GM23248 (cell line): Measurements from ENCODE around the gene ABLIM1. TPM values are rescaled to one million over a fixed set of nuclear protein-coding genes. Genes with fewer than 3 reads are reported as not detected.

Experiments used
- DNase-seq: peaks from one replicate; pipeline ENCODE4 v3.0.0-alpha.2; 2015
- H2AFZ ChIP-seq: fragments of 200-600 bp; sonication (generic); 2 replicates; pipeline ENCODE4 v1.6.1; 2016; ENCODE audit warnings: antibody characterized with exemption
- H3F3A ChIP-seq: fragments of 200-600 bp; sonication (generic); 2 replicates; pipeline ENCODE4 v1.6.1; 2016; ENCODE audit warnings: mild to moderate bottlenecking, antibody characterized with exemption, mixed run types; ENCODE audit not compliant: insufficient read depth
- H3K27ac ChIP-seq: fragments of 200-600 bp; sonication (generic); 2 replicates; pipeline ENCODE4 v1.5.1; 2016; ENCODE audit warnings: mild to moderate bottlenecking
- H3K27me3 ChIP-seq: fragments of 200-600 bp; sonication (generic); replicated peaks from 2 replicates; pipeline ENCODE4 v1.6.1; 2016; ENCODE audit warnings: mild to moderate bottlenecking; ENCODE audit not compliant: insufficient read depth
- H3K36me3 ChIP-seq: fragments of 200-600 bp; sonication (generic); 2 replicates; pipeline ENCODE4 v1.6.1; 2016; ENCODE audit warnings: low read depth, mild to moderate bottlenecking
- H3K4me1 ChIP-seq: fragments of 200-600 bp; sonication (generic); 2 replicates; pipeline ENCODE4 v1.6.1; 2016; ENCODE audit warnings: mild to moderate bottlenecking; ENCODE audit not compliant: insufficient read depth
- H3K4me2 ChIP-seq: fragments of 200-600 bp; sonication (generic); one replicate; pipeline ENCODE4 v1.6.1; 2016; ENCODE audit warnings: mild to moderate bottlenecking; ENCODE audit not compliant: unreplicated experiment
- H3K4me3 ChIP-seq: fragments of 200-600 bp; sonication (generic); 2 replicates; pipeline ENCODE4 v1.5.1; 2016; ENCODE audit warnings: mild to moderate bottlenecking
- H3K79me2 ChIP-seq: fragments of 200-600 bp; sonication (generic); 2 replicates; pipeline ENCODE4 v1.6.1; 2016; ENCODE audit warnings: mild to moderate bottlenecking; ENCODE audit not compliant: insufficient read depth
- H3K9ac ChIP-seq: fragments of 200-600 bp; sonication (generic); 2 replicates; pipeline ENCODE4 v1.6.1; 2016; ENCODE audit warnings: mild to moderate bottlenecking
- H3K9me2 ChIP-seq: fragments of 200-600 bp; sonication (generic); 2 replicates; pipeline ENCODE4 v1.6.1; 2016; ENCODE audit warnings: mixed run types, mild to moderate bottlenecking, moderate library complexity; ENCODE audit not compliant: insufficient read depth
- H3K9me3 ChIP-seq: fragments of 200-600 bp; sonication (generic); one replicate; pipeline ENCODE4 v1.6.1; 2017; ENCODE audit warnings: low read depth
- H4K20me1 ChIP-seq: fragments of 200-600 bp; sonication (generic); 2 replicates; pipeline ENCODE4 v1.6.0; 2016; ENCODE audit not compliant: insufficient read depth
- EZH2 ChIP-seq: fragments of 200-600 bp; sonication (generic); IDR thresholded peaks from 2 replicates; pipeline ENCODE4 v1.6.1; 2018; ENCODE audit warnings: antibody characterized with exemption, mild to moderate bottlenecking; ENCODE audit not compliant: insufficient read depth, poor library complexity, severe bottlenecking
- EZH2phosphoT487 ChIP-seq: fragments of 200-600 bp; sonication (generic); IDR thresholded peaks from 2 replicates; pipeline ENCODE4 v1.6.1; 2018; ENCODE audit warnings: antibody characterized with exemption, moderate library complexity, mild to moderate bottlenecking, low read depth; ENCODE audit not compliant: insufficient read depth
- WGBS, 2 experiments: methylation state at CpG; one replicate each; pipeline ENCODE4 v1.1.6; 2015 to 2017; ENCODE audit warnings: low lambda C conversion rate in 2 of 2, low coverage in 1 of 2; ENCODE audit errors: missing lambda C conversion rate in 2 of 2; 5-methylcytosine and 5-hydroxymethylcytosine counted together
- in situ Hi-C: fragments of 300-500 bp; cut with MboI; formaldehyde crosslinking; loops from 2 replicates; pipeline ENCODE4 v1.15.0; 2020
- polyA plus RNA-seq: library from polyadenylated mRNA; unstranded; fragments of >200 nt; fragmentation: Nextera tagmentation; extraction: Ambion mirVana; gene quantifications from 2 replicates; pipeline ENCODE4 v1.2.1, GENCODE V29; 2016
- total RNA-seq: library from RNA; depleted of rRNA; stranded (reverse); fragments of >200 nt; shearing (Covaris generic); gene quantifications from 2 replicates; pipeline ENCODE4 v1.2.3, GENCODE V29; 2014

ABLIM1 gene
- total and polyA plus RNA-seq, 2 experiments from 2014 or later, result 0.54 to 0.78 TPM

DNA sequence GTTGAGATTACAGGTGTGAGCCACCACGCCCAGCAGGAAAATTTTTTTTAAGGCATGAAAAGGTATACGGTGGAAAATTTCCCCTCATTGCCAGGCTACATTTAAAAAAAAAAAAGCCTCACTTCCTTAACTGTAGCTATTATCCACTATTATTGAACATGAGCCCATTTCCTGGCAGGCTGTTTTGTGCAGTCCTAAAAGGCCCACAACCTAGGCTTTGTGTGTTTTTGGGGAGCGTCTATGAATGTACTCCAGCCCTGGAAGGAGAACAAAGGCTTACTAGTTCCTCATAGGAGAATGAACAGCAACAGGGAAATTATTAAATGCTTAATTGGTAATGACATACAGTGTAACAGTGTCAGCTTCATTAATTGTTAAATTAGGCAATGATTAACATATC, 111.0 kb downstream of the ABLIM1 start:
- no peak overlapping the region for H3K27ac ChIP-seq
- no peaks in the 10 kb centered on the region for H3K4me1 ChIP-seq
- WGBS, 2 experiments, result 85 to 86% methylated on average over 3 of the region's 3 CpGs
- no peaks in the 10 kb centered on the region for H4K20me1 ChIP-seq
- no peaks in the 10 kb centered on the region for H3K79me2 ChIP-seq
- in situ Hi-C loops, result no loop called here
- no peaks in the 10 kb centered on the region for H3K9me3 ChIP-seq
- no peaks in the 10 kb centered on the region; the same call in 1 of the 2 replicates for H3K27me3 ChIP-seq
- TF ChIP-seq EZH2phosphoT487 (no peak), EZH2 (no peak)
- no peaks in the 10 kb centered on the region for H3K36me3 ChIP-seq
- no peak overlapping the region for H3K4me2 ChIP-seq
- no peaks in the 10 kb centered on the region for H3F3A ChIP-seq
- DNase-seq, result no peak
- H3K9ac ChIP-seq, result no peak overlapping the region
- no peak overlapping the region for H3K4me3 ChIP-seq
- H2AFZ ChIP-seq, result no peak overlapping the region
- no peaks in the 10 kb centered on the region for H3K9me2 ChIP-seq

- TF ChIP-seq EZH2, result no peak
- no peak for TF ChIP-seq EZH2phosphoT487
- Histone ChIP-seq H3K27ac (no peak overlapping the region), H3K9me2 (no peaks in the 10 kb centered on the region), H3K4me1 (no peaks in the 10 kb centered on the region), H3K4me2 (no peak overlapping the region), H3F3A (0 out of 2 replicates have a peak, but pooled peaks cover 3% of the 10 kb centered on the region), H3K9me3 (no peaks in the 10 kb centered on the region), H3K36me3 (no peaks in the 10 kb centered on the region), H3K79me2 (no peaks in the 10 kb centered on the region), H3K4me3 (no peak overlapping the region), H2AFZ (no peak overlapping the region), H4K20me1 (no peaks in the 10 kb centered on the region), H3K27me3 (no peaks in the 10 kb centered on the region; the same call in 1 of the 2 replicates), H3K9ac (no peak overlapping the region)
- no peak for DNase-seq
- in situ Hi-C loops, result no loop called here
- 87 to 91% methylated on average over 5 of the region's 5 CpGs for WGBS, 2 experiments
Observed at GRCh38 chr10:114545819-114546218, 112.3 kb downstream of the ABLIM1 start.

DNA sequence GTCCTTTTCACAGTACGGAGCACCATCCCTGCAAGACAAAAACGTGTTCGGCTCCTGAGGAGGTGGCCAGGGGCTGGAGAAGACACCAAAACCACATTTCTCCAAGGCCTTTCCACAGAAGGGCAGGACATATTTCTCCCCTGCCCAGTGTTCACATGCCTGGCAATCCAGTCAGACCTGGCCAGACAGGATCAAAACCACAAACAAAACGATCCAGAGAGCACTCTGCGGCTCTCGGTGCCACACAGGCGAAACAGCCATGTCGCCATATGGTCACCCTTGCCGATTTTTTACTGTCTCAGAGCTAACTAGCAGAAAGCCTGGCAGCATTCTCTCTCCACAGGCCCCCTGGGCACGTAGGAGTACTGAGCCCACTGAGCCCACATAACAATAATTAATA, 113.0 kb downstream of the ABLIM1 start:
- no peak overlapping the region for H3K9ac ChIP-seq
- H3K4me3 ChIP-seq, result no peak overlapping the region
- no peaks in the 10 kb centered on the region for H3K9me2 ChIP-seq
- H4K20me1 ChIP-seq, result no peaks in the 10 kb centered on the region
- H3K4me2 ChIP-seq, result no peak overlapping the region
- no peaks in the 10 kb centered on the region; the same call in 1 of the 2 replicates for H3K27me3 ChIP-seq
- in situ Hi-C loops, result no loop called here
- no peaks in the 10 kb centered on the region for H3K9me3 ChIP-seq
- H3F3A ChIP-seq, result 0 out of 2 replicates have a peak, but pooled peaks cover 3% of the 10 kb centered on the region
- no peak overlapping the region for H2AFZ ChIP-seq
- no peaks in the 10 kb centered on the region for H3K79me2 ChIP-seq
- 74 to 76% methylated on average over 10 of the region's 10 CpGs for WGBS, 2 experiments
- H3K36me3 ChIP-seq, result no peaks in the 10 kb centered on the region
- no peak overlapping the region for H3K27ac ChIP-seq
- DNase-seq, result no peak
- H3K4me1 ChIP-seq, result no peaks in the 10 kb centered on the region
- TF ChIP-seq EZH2phosphoT487 (no peak), EZH2 (no peak)

GRCh38 chr10:114544045-114544659, 113.9 kb downstream of the ABLIM1 start:
- no peaks in the 10 kb centered on the region for H3K79me2 ChIP-seq
- H3F3A ChIP-seq, result 0 out of 2 replicates have a peak, but pooled peaks cover 3% of the 10 kb centered on the region
- H3K27ac ChIP-seq, result no peak overlapping the region
- no peaks in the 10 kb centered on the region for H4K20me1 ChIP-seq
- H3K4me3 ChIP-seq, result no peak overlapping the region
- no peak for DNase-seq
- H3K9me2 ChIP-seq, result no peaks in the 10 kb centered on the region
- no peaks in the 10 kb centered on the region for H3K4me1 ChIP-seq
- TF ChIP-seq EZH2 (no peak), EZH2phosphoT487 (no peak)
- WGBS, 2 experiments, result 70 to 78% methylated on average over 9 of the region's 9 CpGs
- in situ Hi-C loops, result no loop called here
- no peak overlapping the region for H2AFZ ChIP-seq
- no peak overlapping the region for H3K9ac ChIP-seq
- no peak overlapping the region for H3K4me2 ChIP-seq
- no peaks in the 10 kb centered on the region for H3K9me3 ChIP-seq
- no peaks in the 10 kb centered on the region; the same call in 1 of the 2 replicates for H3K27me3 ChIP-seq
- H3K36me3 ChIP-seq, result no peaks in the 10 kb centered on the region

- Histone ChIP-seq H3K27me3 (no peaks in the 10 kb centered on the region; the same call in 1 of the 2 replicates), H3K4me2 (no peak overlapping the region), H3K9ac (no peak overlapping the region), H4K20me1 (no peaks in the 10 kb centered on the region), H3K9me3 (no peaks in the 10 kb centered on the region), H3K4me3 (no peak overlapping the region), H3F3A (0 out of 2 replicates have a peak, but pooled peaks cover 3% of the 10 kb centered on the region), H3K79me2 (no peaks in the 10 kb centered on the region), H3K36me3 (no peaks in the 10 kb centered on the region), H3K9me2 (no peaks in the 10 kb centered on the region), H3K4me1 (no peaks in the 10 kb centered on the region), H3K27ac (no peak overlapping the region), H2AFZ (no peak overlapping the region)
- in situ Hi-C loops, result no loop called here
- DNase-seq, result no peak
- 47% methylated on average over 8 of the region's 8 CpGs for WGBS, 2 experiments
- TF ChIP-seq EZH2phosphoT487 (no peak), EZH2 (no peak)
Observed at GRCh38 chr10:114543456-114543855, 114.6 kb downstream of the ABLIM1 start.
